Stimulated activated CD4-positive, alpha-beta T cell treated with anti-CD3 and anti-CD28 coated beads, Interleukin-2, amount 100 ng/mL, for 4 hours (primary cell): ENCODE measurements around the gene ABHD2.
A peak's percentile ranks its signal among the peaks of the same experiment; 100 is the strongest.
"Not testable (repeated sequence)": the region's sequence is repeated elsewhere in the genome, so short reads cannot be mapped to it uniquely, and the experiment has no call there.

Experiments used
- DNase-seq: peaks from one replicate; pipeline ENCODE4 v3.0.0-alpha.2; 2020; ENCODE audit warnings: low read depth

ABHD2 gene, protein sequence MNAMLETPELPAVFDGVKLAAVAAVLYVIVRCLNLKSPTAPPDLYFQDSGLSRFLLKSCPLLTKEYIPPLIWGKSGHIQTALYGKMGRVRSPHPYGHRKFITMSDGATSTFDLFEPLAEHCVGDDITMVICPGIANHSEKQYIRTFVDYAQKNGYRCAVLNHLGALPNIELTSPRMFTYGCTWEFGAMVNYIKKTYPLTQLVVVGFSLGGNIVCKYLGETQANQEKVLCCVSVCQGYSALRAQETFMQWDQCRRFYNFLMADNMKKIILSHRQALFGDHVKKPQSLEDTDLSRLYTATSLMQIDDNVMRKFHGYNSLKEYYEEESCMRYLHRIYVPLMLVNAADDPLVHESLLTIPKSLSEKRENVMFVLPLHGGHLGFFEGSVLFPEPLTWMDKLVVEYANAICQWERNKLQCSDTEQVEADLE

DNA sequence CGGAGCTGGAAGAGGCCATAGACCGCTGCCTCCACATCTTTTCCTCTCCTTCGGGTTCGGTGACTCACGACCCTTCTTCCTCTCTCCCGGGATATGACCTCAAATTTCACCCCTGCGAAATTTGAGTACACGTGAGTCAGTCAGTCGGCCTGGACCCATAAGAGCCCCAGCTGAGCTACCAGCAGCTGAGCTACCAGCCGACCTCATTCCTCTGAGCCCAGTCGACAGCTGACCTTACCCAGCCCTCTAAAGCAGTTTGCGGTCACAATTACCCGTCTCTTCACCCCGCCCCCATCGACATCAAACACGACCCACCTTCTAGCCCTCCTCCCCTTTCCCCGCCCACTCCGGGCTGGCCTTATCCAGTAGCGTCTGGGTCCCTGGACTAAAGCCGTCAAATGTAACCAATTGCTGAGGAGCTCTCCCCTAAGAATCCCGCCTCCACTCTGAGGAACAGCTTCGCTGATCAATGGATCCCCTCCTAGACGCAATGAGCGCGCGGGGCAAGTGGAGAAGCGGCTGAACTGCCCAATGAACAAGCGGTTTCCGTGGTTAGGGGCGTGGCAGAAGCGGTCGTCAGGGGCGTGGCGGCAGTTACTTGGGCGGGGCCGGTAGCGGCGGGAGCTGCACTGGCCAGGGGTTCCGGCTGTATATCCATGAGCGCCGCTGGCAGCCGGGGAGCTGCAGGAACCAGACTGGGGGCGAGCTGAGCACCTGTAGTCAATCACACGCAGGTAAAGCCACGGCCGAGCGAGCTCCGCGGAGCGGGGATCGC lies at the start of gene ABHD2:
Gene ABHD2, plus strand, starts transcription at position 627 of the 775 bp plus-strand sequence. CDS start 27,872 bp downstream, outside the sequence.
- DNase-seq = peak; percentile 94

DNA sequence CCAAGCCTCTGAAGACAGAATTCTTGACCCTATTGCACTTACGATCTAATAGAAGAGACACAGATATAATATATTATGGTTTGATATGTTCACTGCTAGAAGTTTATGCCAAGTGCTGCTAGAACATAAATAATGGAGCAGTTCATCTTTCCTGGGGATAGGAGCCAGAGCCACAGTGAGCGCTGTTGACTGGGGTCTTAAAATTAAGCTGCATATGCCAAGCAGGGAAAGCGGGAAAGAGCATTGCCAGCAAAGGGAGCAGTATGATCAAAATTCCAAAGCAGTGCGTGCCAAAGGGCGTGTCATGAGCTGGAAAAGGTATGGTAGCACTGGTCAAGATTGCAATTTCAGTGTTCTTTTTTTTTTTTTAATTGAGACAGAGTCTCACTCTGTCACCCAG lies 49.1 kb upstream of the ABHD2 start:
- no peak for DNase-seq

DNA sequence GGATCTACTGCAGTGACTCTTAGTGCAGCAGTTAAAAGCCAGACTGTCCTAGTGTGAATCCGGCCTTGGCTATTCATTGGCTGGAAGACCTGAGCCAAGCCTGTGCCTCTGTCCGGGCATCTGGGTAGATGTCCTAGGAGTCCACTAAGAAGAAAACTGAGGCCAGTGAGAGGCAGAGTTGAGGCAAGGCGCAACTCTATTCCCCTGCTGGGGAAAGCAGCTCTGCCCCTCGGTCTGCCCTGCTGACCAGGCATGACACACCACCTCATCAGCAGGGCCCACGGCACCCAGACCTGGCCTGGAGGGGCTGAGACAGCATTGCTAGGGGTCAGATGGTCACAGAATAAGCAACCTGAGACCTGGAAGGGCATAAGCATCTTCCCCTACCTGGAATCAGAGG lies 46.7 kb upstream of the ABHD2 start:
- no peak for DNase-seq

DNA sequence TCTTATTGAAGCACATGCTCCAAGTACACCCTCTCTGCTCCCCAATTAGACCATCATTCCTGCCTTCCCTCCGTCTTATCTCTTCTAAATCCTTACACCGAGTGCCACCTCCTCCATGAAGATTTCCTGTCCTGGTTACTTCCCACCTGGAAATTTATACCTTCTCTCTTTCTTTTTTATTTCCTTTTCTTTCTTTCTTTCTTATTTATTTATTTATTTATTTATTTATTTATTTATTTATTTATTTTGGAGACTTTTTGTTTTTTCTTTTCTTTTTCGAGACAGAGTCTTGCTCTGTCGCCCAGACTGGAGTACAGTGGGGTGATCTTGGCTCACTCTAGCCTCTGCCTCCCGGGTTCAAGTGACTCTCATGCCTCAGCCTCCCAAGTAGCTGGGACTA lies 45.9 kb upstream of the ABHD2 start:
- DNase-seq = no peak

DNA sequence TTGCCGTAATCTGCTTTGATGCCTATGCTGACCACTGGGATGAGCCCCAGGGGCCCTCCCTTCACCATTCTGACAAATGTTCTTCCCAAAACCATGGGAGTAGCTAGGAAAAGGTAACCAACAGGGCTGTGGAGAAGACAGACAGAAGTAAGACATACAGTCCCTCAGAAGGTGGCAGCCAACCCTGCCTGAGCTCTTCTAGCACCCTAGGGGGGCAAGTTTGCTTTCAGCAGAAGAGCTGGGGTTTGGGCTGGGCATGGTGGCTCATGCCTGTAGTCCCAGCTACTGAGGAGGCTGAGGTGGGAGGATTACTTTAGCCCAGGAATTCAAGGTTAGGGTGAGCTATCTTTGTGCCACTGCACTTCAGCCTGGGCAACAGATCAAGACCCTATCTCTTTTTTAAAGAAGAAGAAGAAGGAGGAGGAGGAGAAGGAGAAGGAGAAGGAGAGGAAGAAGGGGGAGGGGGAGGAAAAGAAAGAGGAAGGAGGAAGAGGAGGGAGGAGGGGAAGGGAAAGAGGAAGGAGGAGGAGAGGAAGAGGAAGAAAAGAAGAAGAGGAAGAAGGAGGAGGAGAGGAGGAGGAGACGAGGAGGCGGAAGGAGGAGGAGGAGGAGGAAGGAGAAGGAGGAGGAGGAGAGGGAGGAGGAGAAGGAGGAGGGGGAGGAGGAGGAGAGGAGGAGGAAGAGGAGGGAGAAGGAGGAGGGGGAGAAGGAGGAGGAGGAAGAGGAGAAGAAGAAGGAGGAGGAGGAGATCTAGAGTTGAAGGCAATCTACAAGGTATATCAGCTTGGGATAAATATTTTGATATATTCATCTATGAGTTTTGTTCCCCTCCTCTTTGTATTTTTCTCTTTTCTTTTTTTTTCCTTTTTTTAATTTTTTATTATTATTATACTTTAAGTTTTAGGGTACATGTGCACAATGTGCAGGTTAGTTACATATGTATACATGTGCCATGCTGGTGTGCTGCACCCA lies 44.9 kb upstream of the ABHD2 start:
- DNase-seq = no peak

DNA sequence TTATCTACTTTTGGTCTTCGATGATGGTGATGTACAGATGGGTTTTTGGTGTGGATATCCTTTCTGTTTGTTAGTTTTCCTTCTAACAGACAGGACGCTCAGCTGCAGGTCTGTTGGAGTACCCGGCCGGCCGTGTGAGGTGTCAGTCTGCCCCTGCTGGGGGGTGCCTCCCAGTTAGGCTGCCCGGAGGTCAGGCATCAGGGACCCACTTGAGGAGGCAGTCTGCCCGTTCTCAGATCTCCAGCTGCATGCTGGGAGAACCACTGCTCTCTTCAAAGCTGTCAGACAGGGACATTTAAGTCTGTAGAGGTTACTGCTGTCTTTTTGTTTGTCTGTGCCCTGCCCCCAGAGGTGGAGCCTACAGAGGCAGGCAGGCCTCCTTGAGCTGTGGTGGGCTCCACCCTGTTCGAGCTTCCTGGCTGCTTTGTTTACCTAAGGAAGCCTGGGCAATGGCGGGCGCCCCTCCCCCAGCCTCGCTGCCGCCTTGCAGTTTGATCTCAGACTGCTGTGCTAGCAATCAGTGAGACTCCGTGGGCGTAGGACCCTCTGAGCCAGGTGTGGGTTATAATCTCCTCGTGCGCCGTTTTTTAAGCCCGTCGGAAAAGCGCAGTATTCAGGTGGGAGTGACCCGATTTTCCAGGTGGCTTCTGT lies 39.1 kb upstream of the ABHD2 start:
- DNase-seq = not testable (repeated sequence)

DNA sequence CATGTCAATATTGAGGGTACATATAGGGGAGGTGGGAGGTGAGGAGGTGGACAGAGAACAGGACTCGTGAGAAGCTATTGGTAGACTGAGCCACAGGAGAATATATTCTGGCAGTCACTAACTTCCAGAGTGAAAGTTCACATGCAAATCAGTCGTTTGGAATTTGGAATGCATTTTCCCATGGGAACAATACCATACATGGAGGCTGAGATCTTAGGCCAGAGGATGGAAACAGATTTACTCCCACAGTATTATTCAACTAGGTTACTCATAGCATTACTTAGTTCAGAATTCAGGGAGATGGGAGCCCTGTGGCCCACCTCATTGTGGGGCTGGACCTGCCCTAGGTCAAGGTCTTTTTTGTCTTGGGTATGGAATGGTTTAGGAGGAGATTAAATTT lies 36.4 kb upstream of the ABHD2 start:
- DNase-seq = no peak

DNA sequence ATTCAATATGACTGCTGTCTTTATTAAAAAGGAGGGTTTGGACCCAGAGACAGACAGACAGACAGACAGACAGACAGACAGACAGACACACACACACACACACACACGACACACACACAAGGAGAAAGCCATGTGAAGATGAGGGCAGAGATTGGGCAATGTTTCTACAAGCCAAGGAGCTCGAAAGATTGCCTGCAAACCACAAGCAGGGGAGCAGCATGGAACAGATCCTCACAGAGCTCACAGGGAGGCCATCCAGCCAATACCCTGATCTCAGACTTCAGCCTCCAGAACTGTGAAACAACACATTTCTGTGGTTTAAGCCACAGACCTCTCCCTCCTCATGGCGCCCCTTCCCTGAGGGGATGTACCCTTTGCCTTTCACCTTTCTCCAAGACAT lies 35.8 kb upstream of the ABHD2 start:
- DNase-seq = no peak

DNA sequence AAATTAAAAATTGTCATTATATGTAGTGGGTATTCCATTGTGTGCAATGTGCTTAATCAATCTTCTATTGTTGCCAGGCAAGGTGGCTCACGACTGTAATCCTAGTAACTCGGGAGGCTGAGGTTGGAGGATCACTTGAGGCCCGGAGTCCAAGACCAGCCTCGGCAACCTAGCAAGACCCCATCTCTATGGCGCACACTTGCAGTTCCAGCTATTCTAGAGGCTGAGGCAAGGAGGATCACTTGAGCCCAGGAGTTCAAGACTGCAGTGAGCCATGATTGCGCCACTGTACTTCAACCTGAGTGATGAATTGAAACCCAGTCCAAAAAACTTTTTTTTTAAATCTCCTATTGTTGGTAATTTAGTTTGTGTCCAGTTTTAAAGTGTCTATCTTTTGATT lies 33.4 kb upstream of the ABHD2 start:
- DNase-seq = no peak

DNA sequence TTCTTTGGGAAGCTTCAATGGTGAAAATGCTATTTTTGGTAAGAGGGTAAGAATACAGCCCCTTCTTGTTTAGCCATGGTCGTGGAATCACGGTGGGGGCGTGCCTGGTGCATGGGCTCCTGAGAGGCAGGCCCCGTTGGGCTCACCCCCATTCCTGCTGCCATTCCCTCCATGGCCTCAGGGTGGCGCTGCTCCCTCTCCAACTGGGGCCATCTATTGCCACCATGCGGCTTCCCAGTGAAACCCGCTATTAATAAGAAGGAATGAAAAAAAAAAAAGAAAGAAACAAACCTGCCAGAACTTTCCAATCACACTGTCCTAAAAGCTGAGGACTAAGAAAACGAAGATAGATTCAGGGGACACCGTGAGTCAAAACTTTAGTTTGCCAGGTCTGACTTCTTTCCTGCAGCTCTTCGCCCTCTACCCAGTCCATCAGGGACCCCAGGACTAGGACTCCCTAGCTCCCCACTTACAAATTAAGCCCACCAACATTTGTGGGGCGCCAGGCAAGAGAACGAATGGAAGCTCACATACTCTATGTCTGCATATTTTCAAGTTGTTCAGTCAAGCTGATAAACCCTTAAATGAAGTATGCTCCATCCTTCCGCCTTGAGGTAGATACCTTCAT lies 30.6 kb upstream of the ABHD2 start:
- peak; percentile 69 for DNase-seq

DNA sequence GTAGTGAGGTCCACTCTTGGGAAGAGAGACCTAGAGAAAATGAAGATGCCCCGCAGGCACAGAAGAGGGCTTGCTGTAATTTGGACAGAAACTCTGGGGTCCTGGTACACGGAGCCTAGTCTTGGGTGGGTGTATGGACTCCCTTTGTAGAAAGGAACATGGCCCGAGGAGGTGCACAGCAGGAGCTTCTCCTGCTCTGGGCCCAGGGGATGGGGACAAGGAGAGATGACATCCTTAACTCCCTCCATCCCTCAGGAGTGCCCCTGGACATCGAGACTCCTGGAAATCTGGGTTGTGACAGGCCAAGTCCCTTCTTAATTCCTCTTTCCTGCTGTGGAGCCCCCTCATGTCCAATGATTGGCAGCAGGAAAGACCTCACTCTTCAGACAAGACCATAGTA lies 29.9 kb upstream of the ABHD2 start:
- DNase-seq = no peak

DNA sequence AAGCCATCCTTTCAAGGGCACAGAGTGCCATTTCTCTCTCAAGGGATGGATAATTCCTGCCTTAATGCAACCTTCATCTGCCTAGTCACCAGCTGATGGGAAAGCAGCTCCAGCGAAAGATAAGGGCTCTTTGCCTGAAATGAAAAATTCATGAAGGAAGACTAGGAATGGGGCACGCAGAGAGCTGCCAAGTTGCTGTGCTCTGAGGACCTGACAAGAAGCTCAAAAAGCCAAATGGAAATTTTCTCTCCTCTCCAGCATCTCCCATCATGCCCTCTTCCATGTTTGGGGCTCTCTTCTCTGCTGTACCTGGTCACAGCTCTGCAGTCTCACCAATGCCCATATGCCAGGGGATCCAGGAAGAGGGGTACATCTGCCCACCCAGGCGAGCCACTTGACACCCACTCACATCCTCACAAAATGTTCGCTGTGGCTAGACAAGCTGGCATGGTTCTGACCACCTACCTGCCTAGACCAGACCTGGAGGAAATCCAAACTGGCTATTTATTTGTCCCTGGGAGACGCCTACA lies 29.3 kb upstream of the ABHD2 start:
- DNase-seq = no peak

DNA sequence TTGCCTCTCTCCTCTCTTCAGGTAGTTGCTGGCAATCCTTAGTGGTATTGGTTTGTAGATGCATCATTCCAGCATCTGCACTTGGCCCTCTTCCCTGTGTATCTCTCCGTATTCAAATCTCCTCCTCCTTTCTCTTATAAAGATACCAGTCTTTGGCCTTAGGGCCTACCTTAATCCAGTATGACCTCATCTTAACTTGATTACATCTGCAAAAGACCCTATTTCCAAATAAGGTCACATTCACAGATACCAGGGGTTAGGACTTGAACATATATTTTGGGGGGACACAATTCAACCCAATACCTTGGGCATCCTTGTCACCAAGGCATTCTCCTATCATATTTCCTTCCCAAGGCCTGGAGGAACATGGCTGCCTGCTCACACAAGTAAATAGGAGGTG lies 22.0 kb upstream of the ABHD2 start:
- no peak for DNase-seq

DNA sequence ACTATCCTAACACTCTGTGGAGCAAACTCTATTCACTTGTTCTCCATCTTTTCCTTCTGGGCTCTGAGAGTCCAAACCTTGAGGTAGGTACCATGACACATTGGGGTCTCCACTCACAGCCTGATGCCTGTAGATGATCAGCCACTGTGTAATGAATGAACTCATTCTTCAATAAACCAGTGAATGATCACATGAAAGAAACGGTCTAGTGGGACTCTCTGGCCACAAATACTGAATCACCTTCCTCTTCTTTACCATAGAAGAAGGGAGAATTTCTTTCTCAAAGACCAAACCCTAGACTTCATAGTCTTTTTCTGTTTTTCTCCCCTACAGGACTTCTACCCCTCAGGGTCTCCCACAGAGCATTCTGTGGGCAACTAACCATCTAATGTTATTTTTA lies 20.5 kb upstream of the ABHD2 start:
- no peak for DNase-seq

DNA sequence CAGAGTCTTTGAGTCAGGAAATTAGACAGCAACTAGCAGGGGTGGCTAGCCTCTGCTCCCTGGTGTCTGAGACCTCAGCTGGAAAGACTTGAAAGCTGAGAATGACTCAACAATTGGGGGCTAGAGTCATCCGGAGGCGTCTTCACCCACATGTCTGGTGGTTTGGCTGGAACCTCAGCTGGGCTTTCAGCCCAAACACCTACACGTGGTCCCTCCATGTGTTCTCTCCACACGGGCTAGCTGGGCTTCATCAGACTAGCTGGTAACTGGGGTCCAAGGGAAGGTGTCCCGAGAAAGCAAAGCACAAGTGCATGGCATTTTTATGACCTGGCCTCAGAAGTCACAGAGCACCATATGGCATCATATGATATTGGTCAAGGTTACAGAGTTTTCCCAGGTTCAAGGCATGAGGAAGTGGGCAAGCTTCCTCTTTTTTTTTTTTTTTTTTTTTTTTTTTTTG lies 19.9 kb upstream of the ABHD2 start:
- peak; percentile 14 for DNase-seq

DNA sequence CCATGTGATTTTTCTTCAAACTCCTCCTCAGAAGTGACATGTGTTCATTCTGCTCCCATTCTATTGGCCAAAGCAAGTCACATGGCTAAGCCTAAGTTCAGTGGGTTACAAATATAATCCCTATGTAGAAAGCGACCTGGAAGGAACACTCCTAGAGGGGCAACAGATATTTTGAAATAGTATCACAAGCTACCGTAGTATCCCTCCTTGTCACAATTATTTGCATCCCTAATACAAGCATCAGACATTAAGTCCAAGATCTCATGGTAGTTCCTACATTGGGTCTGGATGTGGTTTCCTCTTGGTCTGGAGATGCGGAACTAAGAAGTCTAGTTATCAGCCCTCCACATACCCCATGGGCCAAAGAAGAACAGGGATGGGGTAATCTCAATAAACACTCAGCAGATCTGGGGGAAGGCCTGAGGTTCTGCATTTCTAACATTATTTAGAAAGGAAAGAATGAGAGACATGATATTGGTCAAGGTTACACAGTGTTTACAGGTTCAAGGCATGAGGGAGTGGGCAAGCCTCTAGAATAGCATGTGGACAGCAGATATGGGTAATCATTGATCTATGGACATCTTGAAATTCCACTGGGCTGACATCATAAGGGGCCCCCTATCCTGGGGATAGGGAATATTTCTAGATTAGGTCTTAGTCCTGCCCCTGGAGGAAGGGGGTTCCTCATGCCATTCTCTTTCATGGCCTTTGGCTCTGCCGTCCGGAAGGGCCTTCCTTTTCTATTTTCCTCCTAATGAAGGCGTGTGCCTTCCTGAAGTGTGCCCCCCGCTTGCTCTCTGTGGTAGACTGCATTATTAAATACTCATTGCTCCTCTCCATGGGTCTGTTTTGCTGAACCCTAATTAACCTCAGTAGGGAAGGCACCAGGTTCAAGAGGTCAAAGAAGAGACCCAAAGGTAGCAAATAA lies 17.8 kb upstream of the ABHD2 start:
- no peak for DNase-seq

DNA sequence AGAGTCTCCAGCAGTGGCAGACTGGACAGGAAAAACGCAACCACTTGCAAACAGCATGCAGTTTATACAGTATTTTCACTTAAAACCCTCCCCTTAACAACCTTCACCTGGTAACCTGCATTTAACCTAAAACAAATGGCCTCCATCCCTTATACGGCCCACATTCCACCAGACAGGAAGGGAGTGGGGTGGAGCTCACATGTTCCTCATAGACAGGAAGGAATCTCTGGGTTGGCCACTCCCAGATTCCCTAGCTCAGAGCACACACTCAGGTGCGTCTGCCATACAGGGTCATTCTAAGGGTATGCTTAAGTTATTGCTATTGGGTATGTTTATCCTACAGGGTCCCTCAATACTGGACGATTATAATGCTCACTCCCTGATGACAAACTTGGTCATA lies 16.8 kb upstream of the ABHD2 start:
- no peak for DNase-seq

DNA sequence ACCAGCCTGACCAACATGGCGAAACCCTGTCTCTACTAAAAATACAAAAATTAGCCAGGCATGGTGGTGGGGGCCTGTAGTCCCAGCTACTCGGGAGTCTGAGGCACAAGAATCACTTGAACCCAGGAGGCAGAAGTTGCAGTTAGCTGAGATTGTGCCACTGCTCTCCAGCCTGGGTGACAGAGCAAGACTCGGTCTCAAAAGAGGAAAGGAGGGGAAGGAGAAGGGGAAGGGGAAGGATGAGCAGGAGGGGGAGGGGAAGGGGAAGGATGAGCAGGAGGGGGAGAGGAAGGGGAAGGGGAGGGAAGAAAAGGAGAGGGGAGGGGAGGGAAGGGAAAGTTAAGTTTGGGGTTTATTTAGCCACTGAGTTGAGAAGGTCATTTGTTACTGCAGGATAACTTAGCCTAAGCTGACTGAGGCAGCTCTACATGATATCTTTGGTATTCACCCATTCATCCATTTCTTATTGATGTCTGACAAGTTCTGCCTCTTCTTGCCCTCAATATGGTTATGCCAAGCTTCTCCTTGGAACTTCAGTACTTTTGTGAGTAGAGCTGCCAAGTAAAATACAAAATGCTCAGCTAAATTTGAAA lies 15.9 kb upstream of the ABHD2 start:
- DNase-seq = no peak

DNA sequence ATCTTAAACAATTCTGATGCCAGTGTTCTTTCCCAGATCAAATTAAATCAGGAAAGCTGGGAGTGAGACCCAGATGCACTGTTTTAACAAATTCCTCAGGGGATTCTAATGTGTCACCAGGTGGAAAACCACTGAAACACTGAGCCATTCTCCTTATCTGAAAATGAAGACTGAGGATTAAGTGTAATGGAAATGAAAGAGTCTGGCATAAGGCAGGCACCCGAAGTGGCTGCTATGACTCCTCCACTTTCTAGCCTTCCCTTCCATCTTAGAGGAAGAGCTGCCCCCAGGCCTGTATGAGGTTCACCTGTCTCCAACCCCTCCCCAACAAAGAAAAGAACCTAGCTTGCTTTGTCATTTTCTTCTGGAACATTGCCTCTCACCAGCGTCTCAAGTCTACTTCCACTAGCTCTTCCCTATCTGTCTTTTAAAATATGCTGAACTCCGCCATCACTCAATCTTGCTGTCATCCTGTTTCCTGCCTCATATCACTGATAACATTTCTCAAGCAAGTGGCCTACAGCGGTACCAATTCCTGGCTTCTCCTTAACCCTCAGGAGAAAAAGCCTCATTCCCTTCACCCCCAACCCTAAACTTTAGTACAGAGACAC lies 13.7 kb upstream of the ABHD2 start:
- DNase-seq = no peak
